H9 (cell line): ENCODE measurements around the gene SPATA20. TPM values are rescaled to one million over a fixed set of nuclear protein-coding genes. Genes with fewer than 3 reads are reported as not detected.

Experiments used
- DNase-seq: peaks from one replicate; pipeline ENCODE4 v3.0.0-alpha.2; 2017
- H2AFZ ChIP-seq: one replicate; pipeline ENCODE4 v1.6.1; 2013; ENCODE audit warnings: mild to moderate bottlenecking, low read length, control low read depth, moderate library complexity
- H2AK5ac ChIP-seq: 2 replicates; pipeline ENCODE4 v1.6.1; 2013; ENCODE audit warnings: low read length, control low read depth, mixed read lengths; ENCODE audit not compliant: insufficient read length
- H2BK120ac ChIP-seq: one replicate; pipeline ENCODE4 v1.6.1; 2013; ENCODE audit warnings: low read depth, mild to moderate bottlenecking, low read length, control low read depth, inconsistent platforms; ENCODE audit not compliant: poor library complexity, severe bottlenecking
- H2BK12ac ChIP-seq: 2 replicates; pipeline ENCODE4 v1.6.1; 2013; ENCODE audit warnings: low read length, control low read depth, mixed read lengths, low read depth; ENCODE audit not compliant: insufficient read length
- H2BK15ac ChIP-seq: 2 replicates; pipeline ENCODE4 v1.6.1; 2013; ENCODE audit warnings: low read depth, low read length, control low read depth
- H2BK20ac ChIP-seq: one replicate; pipeline ENCODE4 v1.6.1; 2013; ENCODE audit warnings: low read depth, mild to moderate bottlenecking, low read length, control low read depth, inconsistent platforms; ENCODE audit not compliant: poor library complexity, severe bottlenecking
- H2BK5ac ChIP-seq: 2 replicates; pipeline ENCODE4 v1.6.1; 2013; ENCODE audit warnings: low read length, control low read depth, mixed read lengths; ENCODE audit not compliant: insufficient read length
- H3K14ac ChIP-seq: 2 replicates; pipeline ENCODE4 v1.6.1; 2013; ENCODE audit warnings: low read length, control low read depth; ENCODE audit not compliant: insufficient read depth
- H3K18ac ChIP-seq: 2 replicates; pipeline ENCODE4 v1.6.1; 2013; ENCODE audit warnings: low read depth, mild to moderate bottlenecking, mixed read lengths, low read length, control low read depth; ENCODE audit not compliant: insufficient read length
- H3K23ac ChIP-seq: 2 replicates; pipeline ENCODE4 v1.6.1; 2013; ENCODE audit warnings: low read length, control low read depth, mixed read lengths, low read depth; ENCODE audit not compliant: insufficient read length
- H3K23me2 ChIP-seq: 2 replicates; pipeline ENCODE4 v1.6.1; 2013; ENCODE audit warnings: low read depth, mild to moderate bottlenecking, mixed read lengths, low read length, control low read depth; ENCODE audit not compliant: insufficient read length, poor library complexity, severe bottlenecking
- H3K27ac ChIP-seq: 2 replicates; pipeline ENCODE4 v1.5.1; 2013; ENCODE audit warnings: low read length, control low read depth, mixed read lengths, low read depth; ENCODE audit not compliant: insufficient read length
- H3K27me3 ChIP-seq: 2 replicates; pipeline ENCODE4 v1.6.1; 2013; ENCODE audit warnings: low read length, control low read depth, inconsistent platforms; ENCODE audit not compliant: insufficient read depth
- H3K4ac ChIP-seq: 2 replicates; pipeline ENCODE4 v1.6.1; 2013; ENCODE audit warnings: low read depth, mild to moderate bottlenecking, control low read depth, inconsistent platforms, low read length, moderate library complexity
- H3K4me1 ChIP-seq: 2 replicates; pipeline ENCODE4 v1.6.1; 2013; ENCODE audit warnings: low read length, control low read depth, inconsistent platforms; ENCODE audit not compliant: insufficient read depth
- H3K4me2 ChIP-seq: 2 replicates; pipeline ENCODE4 v1.6.1; 2013; ENCODE audit warnings: low read length, control low read depth, mixed read lengths; ENCODE audit not compliant: insufficient read length, insufficient read depth
- H3K56ac ChIP-seq: 2 replicates; pipeline ENCODE4 v1.6.1; 2013; ENCODE audit warnings: low read depth, mild to moderate bottlenecking, mixed read lengths, low read length, control low read depth; ENCODE audit not compliant: insufficient read length
- H3K79me1 ChIP-seq: 2 replicates; pipeline ENCODE4 v1.6.1; 2013; ENCODE audit warnings: low read depth, mild to moderate bottlenecking, moderate library complexity, low read length, control low read depth, inconsistent platforms; ENCODE audit not compliant: insufficient read depth, poor library complexity, severe bottlenecking
- H3K79me2 ChIP-seq: 2 replicates; pipeline ENCODE4 v1.6.1; 2013; ENCODE audit warnings: low read length, control low read depth, inconsistent platforms; ENCODE audit not compliant: insufficient read depth
- H3K9ac ChIP-seq: 2 replicates; pipeline ENCODE4 v1.6.1; 2013; ENCODE audit warnings: low read length, control low read depth, mixed read lengths; ENCODE audit not compliant: insufficient read length; ENCODE audit errors: extremely low read depth
- H3K9me3 ChIP-seq: one replicate; pipeline ENCODE4 v1.6.1; 2013; ENCODE audit warnings: low read depth, low read length, inconsistent platforms; ENCODE audit not compliant: control insufficient read depth
- H3T11ph ChIP-seq: one replicate; pipeline ENCODE4 v1.6.1; 2013; ENCODE audit warnings: mild to moderate bottlenecking, low read length, control low read depth, inconsistent platforms
- H4K20me1 ChIP-seq: one replicate; pipeline ENCODE4 v1.6.1; 2013; ENCODE audit not compliant: control insufficient read depth, insufficient read length, insufficient read depth
- H4K5ac ChIP-seq: 2 replicates; pipeline ENCODE4 v1.6.1; 2013; ENCODE audit warnings: low read depth, mild to moderate bottlenecking, mixed read lengths, low read length, control low read depth; ENCODE audit not compliant: insufficient read length
- H4K8ac ChIP-seq: replicated peaks from 2 replicates; pipeline ENCODE4 v1.6.1; 2013; ENCODE audit warnings: low read length, control low read depth, mixed read lengths, low read depth; ENCODE audit not compliant: insufficient read length
- H4K91ac ChIP-seq: 2 replicates; pipeline ENCODE4 v1.6.1; 2013; ENCODE audit warnings: low read depth, mild to moderate bottlenecking, moderate library complexity, mixed read lengths, low read length, control low read depth; ENCODE audit not compliant: insufficient read length
- H3K27ac Mint-ChIP-seq, 3 experiments: 2 replicates in 2 of 3; 3 replicates in 1 of 3; pipeline ENCODE4 v1.8.0; 2020 to 2021; ENCODE audit warnings: mixed read lengths in 3 of 3, mild to moderate bottlenecking in 1 of 3, moderate library complexity in 1 of 3
- H3K27me3 Mint-ChIP-seq: 2 replicates; pipeline ENCODE4 v1.8.0; 2021; ENCODE audit warnings: low read depth, mild to moderate bottlenecking, moderate library complexity, mixed read lengths
- H3K36me3 Mint-ChIP-seq, 3 experiments: 2 replicates in 2 of 3; 3 replicates in 1 of 3; pipeline ENCODE4 v1.8.0; 2020 to 2021; ENCODE audit warnings: low read depth in 3 of 3, mixed read lengths in 3 of 3; ENCODE audit not compliant: insufficient read depth in 1 of 3
- H3K4me1 Mint-ChIP-seq, 2 experiments: 2 replicates each; pipeline ENCODE4 v1.8.0; 2020; ENCODE audit warnings: mixed read lengths in 2 of 2
- H3K4me3 Mint-ChIP-seq, 2 experiments: 2 replicates in 1 of 2; 3 replicates in 1 of 2; pipeline ENCODE4 v1.8.0; 2020 to 2021; ENCODE audit warnings: mild to moderate bottlenecking in 2 of 2, mixed read lengths in 2 of 2, moderate library complexity in 1 of 2
- H3K9me3 Mint-ChIP-seq, 2 experiments: 2 replicates in 1 of 2; 3 replicates in 1 of 2; pipeline ENCODE4 v1.8.0; 2020; ENCODE audit warnings: mild to moderate bottlenecking in 2 of 2, mixed read lengths in 2 of 2, moderate library complexity in 1 of 2
- CTCF ChIP-seq: fragments of 200-600 bp; sonication (generic); conservative IDR thresholded peaks from 3 replicates; pipeline ENCODE4 v1.8.0; 2021; ENCODE audit warnings: antibody characterized with exemption, mild to moderate bottlenecking
- whole genome bisulfite sequencing: extraction: QIAGEN DNeasy Blood & Tissue Kit; methylation state at CpG from one replicate; pipeline ENCODE4 v1.1.7; 2013; ENCODE audit warnings: missing lambda C conversion rate, low lambda C conversion rate, mixed read lengths; ENCODE audit not compliant: insufficient read length; ENCODE audit errors: extremely low coverage; 5-methylcytosine and 5-hydroxymethylcytosine counted together
- total RNA-seq: library from RNA; stranded (reverse); gene quantifications from 2 replicates; pipeline ENCODE4 v1.2.1, GENCODE V29; 2021

The SPATA20 gene
- total RNA-seq, 1 experiment from 2014 or later = 23.9 TPM

- no peak overlapping the region for H2BK120ac ChIP-seq
- H2BK20ac ChIP-seq = no peak overlapping the region
- no peak overlapping the region for H3K14ac ChIP-seq
- no peak overlapping the region for H4K5ac ChIP-seq
- H3K4me2 ChIP-seq = no peak overlapping the region
- peaks cover 4% of the 10 kb centered on the region for H3K23me2 ChIP-seq
- no peak overlapping the region for H2AFZ ChIP-seq
- TF ChIP-seq CTCF = no peak
- Mint-ChIP-seq H3K27me3 (peaks cover 37% of the 10 kb centered on the region), H3K36me3 (no peaks in the 10 kb centered on the region; a peak in 1 of 7 replicates), H3K27ac (no peak overlapping the region), H3K4me1 (peaks cover 6 to 17% of the 10 kb centered on the region in 2 experiments; a peak in 3 of 4 replicates), H3K9me3 (no peaks in the 10 kb centered on the region; a peak in 1 of 5 replicates), H3K4me3 (no peak overlapping the region)
- no peaks in the 10 kb centered on the region for H3K9me3 ChIP-seq
- H3K56ac ChIP-seq = no peak overlapping the region
- no peak overlapping the region for H2BK15ac ChIP-seq
- no peak for DNase-seq
- no peak overlapping the region for H3K4ac ChIP-seq
- no peak overlapping the region for H3T11ph ChIP-seq
- no peaks in the 10 kb centered on the region for H3K79me1 ChIP-seq
- no peak overlapping the region for H3K23ac ChIP-seq
- H3K18ac ChIP-seq = no peak overlapping the region
- H3K27me3 ChIP-seq = peaks cover 11% of the 10 kb centered on the region
- H4K20me1 ChIP-seq = no peaks in the 10 kb centered on the region
- WGBS = no CpG with 5 or more reads among the region's 17 CpGs
- H3K4me1 ChIP-seq = no peaks in the 10 kb centered on the region
- no peaks in the 10 kb centered on the region for H3K79me2 ChIP-seq
- no peak overlapping the region for H2BK12ac ChIP-seq
- H2AK5ac ChIP-seq = no peak overlapping the region
- no peak overlapping the region for H4K8ac ChIP-seq
- H3K27ac ChIP-seq = no peak overlapping the region
- no peak overlapping the region for H3K9ac ChIP-seq
- H4K91ac ChIP-seq = no peak overlapping the region
- no peak overlapping the region for H2BK5ac ChIP-seq
Observed at GRCh38 chr17:50554201-50554600, 7.2 kb downstream of the SPATA20 start.
